Measurements from ENCODE around the gene GLIS1.

- TF ChIP-seq CTCF (IDR thresholded peaks at IDR 0.05 in 2 of 3, conservative IDR thresholded peaks at IDR 0.05 in 1 of 3; ENCODE audit: borderline replicate concordance in 1 of 3, insufficient read depth in 1 of 3, low read depth in 2 of 3, low read length in 2 of 3) (no peak), ZNF274 (IDR thresholded peaks at IDR 0.05; ENCODE audit: low read depth, low read length) (no peak), EGR1 (IDR thresholded peaks at IDR 0.05; ENCODE audit: low read depth) (no peak)
These were observed 60.9 kb downstream of the GLIS1 start for GRCh38 chr1:53678046-53678445.
